ENCODE measurements around the gene PLIN3.
"Not testable (repeated sequence)": the region's sequence is repeated elsewhere in the genome, so short reads cannot be mapped to it uniquely, and the experiment has no call there.

The PLIN3 gene

GRCh38 chr19:4867534-4868285 lies at the start of gene PLIN3:
Gene PLIN3 (minus strand): TSS chr19:4867667. CDS start chr19:4861394, 6,273 bp downstream.
- DNase-seq = peak; percentile 90

- peak; percentile 29 for DNase-seq
Observed at GRCh38 chr19:4916292-4917082, 49.0 kb upstream of the PLIN3 start.

- DNase-seq = peak; percentile 76
Observed at GRCh38 chr19:4914736-4915501, 47.5 kb upstream of the PLIN3 start.

- DNase-seq = peak; percentile 36
Observed at GRCh38 chr19:4913996-4914735, 46.7 kb upstream of the PLIN3 start.

- DNase-seq = peak; percentile 77
Observed at GRCh38 chr19:4911786-4912672, 44.6 kb upstream of the PLIN3 start.

- no peak for DNase-seq
Observed at GRCh38 chr19:4911314-4911713, 43.8 kb upstream of the PLIN3 start.

- peak; percentile 25 for DNase-seq
Observed at GRCh38 chr19:4910594-4911281, 43.3 kb upstream of the PLIN3 start.

- peak; percentile 96 for DNase-seq
Observed at GRCh38 chr19:4909897-4910593, 42.6 kb upstream of the PLIN3 start.

GRCh38 chr19:4909156-4909896 lies 41.9 kb upstream of the PLIN3 start, which contains the start of gene UHRF1:
Gene UHRF1 (plus strand): TSS chr19:4909501. CDS start chr19:4910886, 1,385 bp downstream.
- peak; percentile 47 for DNase-seq

- no peak for DNase-seq
Observed at GRCh38 chr19:4908781-4909155, 41.3 kb upstream of the PLIN3 start.

GRCh38 chr19:4908360-4908759 lies 40.9 kb upstream of the PLIN3 start:
- no peak for DNase-seq

GRCh38 chr19:4906963-4907362 lies 39.5 kb upstream of the PLIN3 start:
- no peak for DNase-seq

GRCh38 chr19:4904481-4904880 lies 37.0 kb upstream of the PLIN3 start:
- no peak for DNase-seq

- no peak for DNase-seq
Observed at GRCh38 chr19:4902796-4903195, 35.3 kb upstream of the PLIN3 start, which contains the start of gene ARRDC5. Gene ARRDC5 (minus strand): TSS chr19:4902896. CDS start chr19:4902825, 71 bp downstream.

GRCh38 chr19:4900879-4901278 lies 33.4 kb upstream of the PLIN3 start:
- not testable (repeated sequence) for DNase-seq

GRCh38 chr19:4897146-4897545 lies 29.7 kb upstream of the PLIN3 start:
- no peak for DNase-seq

- DNase-seq = no peak
Observed at GRCh38 chr19:4896372-4896771, 28.9 kb upstream of the PLIN3 start.

GRCh38 chr19:4892962-4893361 lies 25.5 kb upstream of the PLIN3 start:
- DNase-seq = not testable (repeated sequence)

GRCh38 chr19:4891066-4891465 lies 23.6 kb upstream of the PLIN3 start:
- no peak for DNase-seq

Measured in activated naive CD4-positive, alpha-beta T cell treated with Interleukin-2 at 50 U/mL for 16 hours (primary cell).